Endothelial cell of umbilical vein (primary cell): ENCODE measurements around the gene ATP6V1B1. TPM values are rescaled to one million over a fixed set of nuclear protein-coding genes. Genes with fewer than 3 reads are reported as not detected.
"Not testable (repeated sequence)": the region's sequence is repeated elsewhere in the genome, so short reads cannot be mapped to it uniquely, and the experiment has no call there.

Experiments
- BruUV-seq: library from RNA; stranded (reverse); fragments of 400-500 nt; replicated peaks from 2 replicates; lab custom pipeline; 2021; lab: Mats Ljungman, UMichigan
- CTCF ChIA-PET: fragments of 300-600, 350-600 bp; sonication (Branson Sonifier 250); formaldehyde crosslinking; loops from one replicate; lab custom pipeline; 2021; ENCODE audit warnings: antibody characterized with exemption, inconsistent platforms; lab: Charles Lee
- POLR2A ChIA-PET: fragments of 300-600, 350-600 bp; sonication (Branson Sonifier 250); formaldehyde crosslinking; loops from one replicate; lab custom pipeline; 2021; ENCODE audit warnings: antibody characterized with exemption, inconsistent platforms; lab: Charles Lee
- DNase-seq: peaks from one replicate; pipeline ENCODE4 v3.0.0-alpha.2; 2011; ENCODE audit warnings: low read depth, low spot score
- FAIRE-seq: peaks from 2 replicates; lab custom pipeline; 2011; peaks lifted over from hg19 to GRCh38; lab: Jason Lieb, UNC
- H2AFZ ChIP-seq: 2 replicates; pipeline ENCODE4 v1.6.0; 2012; ENCODE audit warnings: low read depth, low read length, control low read depth, inconsistent platforms
- H3K27ac ChIP-seq: 2 replicates; pipeline ENCODE4 v1.5.1; 2011; ENCODE audit warnings: low read depth, mild to moderate bottlenecking, control low read depth, low read length, moderate library complexity; ENCODE audit not compliant: insufficient read depth
- H3K27me3 ChIP-seq, 2 experiments: 2 replicates each; pipeline versions ENCODE4 v1.6.0 to v1.6.1; 2011; ENCODE audit warnings: low read length in 2 of 2, mixed read lengths in 1 of 2; ENCODE audit not compliant: control insufficient read depth in 2 of 2, insufficient read depth in 2 of 2
- H3K36me3 ChIP-seq, 2 experiments: 2 replicates in 1 of 2; 3 replicates in 1 of 2; pipeline ENCODE4 v1.5.1; 2011; ENCODE audit warnings: low read length in 2 of 2, mild to moderate bottlenecking in 1 of 2, moderate library complexity in 1 of 2; ENCODE audit not compliant: control insufficient read depth in 2 of 2, insufficient read depth in 2 of 2; ENCODE audit errors: extremely low read depth in 1 of 2
- H3K4me1 ChIP-seq: 3 replicates; pipeline ENCODE4 v1.5.1; 2011; ENCODE audit warnings: mild to moderate bottlenecking, low read length; ENCODE audit not compliant: control insufficient read depth, insufficient read depth; ENCODE audit errors: extremely low read depth
- H3K4me2 ChIP-seq: 2 replicates; pipeline ENCODE4 v1.6.1; 2011; ENCODE audit warnings: low read length, control low read depth, mixed read lengths; ENCODE audit not compliant: insufficient read depth
- H3K4me3 ChIP-seq, 3 experiments: fragments of 200-600 bp in 1 of 3; sonication (generic), shearing (Covaris generic) in 1 of 3; replicated peaks in 1 of 3; 2 replicates each; pipeline ENCODE4 v1.5.1; 2011 to 2016; ENCODE audit warnings: control low read depth in 3 of 3, low read length in 3 of 3, mild to moderate bottlenecking in 2 of 3, inconsistent platforms in 1 of 3, low read depth in 1 of 3, moderate library complexity in 1 of 3; ENCODE audit not compliant: insufficient read depth in 1 of 3
- H3K79me2 ChIP-seq: 2 replicates; pipeline ENCODE4 v1.6.0; 2012; ENCODE audit warnings: low read length, inconsistent platforms; ENCODE audit not compliant: control insufficient read depth, insufficient read depth
- H3K9ac ChIP-seq: replicated peaks from 2 replicates; pipeline ENCODE3; 2011; ENCODE audit warnings: low read length, control low read depth; ENCODE audit not compliant: insufficient read depth; ENCODE audit errors: extremely low read depth
- H3K9me1 ChIP-seq: replicated peaks from 3 replicates; pipeline ENCODE4 v1.6.0; 2011; ENCODE audit warnings: mild to moderate bottlenecking, low read length; ENCODE audit not compliant: control insufficient read depth, insufficient read depth; ENCODE audit errors: extremely low read depth
- H3K9me3 ChIP-seq: replicated peaks from 2 replicates; pipeline ENCODE4 v1.5.1; 2012; ENCODE audit warnings: low read length, inconsistent platforms; ENCODE audit not compliant: control insufficient read depth, insufficient read depth
- H4K20me1 ChIP-seq: replicated peaks from 2 replicates; pipeline ENCODE3; 2011; ENCODE audit warnings: mild to moderate bottlenecking, low read length; ENCODE audit not compliant: control insufficient read depth, insufficient read depth; ENCODE audit errors: extremely low read depth
- EZH2 ChIP-seq: IDR thresholded peaks from 2 replicates; pipeline ENCODE4 v1.6.1; 2012; ENCODE audit warnings: borderline replicate concordance, low read depth, mild to moderate bottlenecking, moderate library complexity, low read length, inconsistent platforms; ENCODE audit not compliant: severe bottlenecking
- FOS ChIP-seq: IDR thresholded peaks from 2 replicates; pipeline ENCODE4 v1.6.1; 2011; ENCODE audit warnings: mild to moderate bottlenecking, low read length, moderate library complexity, borderline replicate concordance; ENCODE audit not compliant: insufficient read depth
- GATA2 ChIP-seq: IDR thresholded peaks from 2 replicates; pipeline ENCODE4 v1.7.0; 2011; ENCODE audit warnings: low read depth, mild to moderate bottlenecking, moderate library complexity, mixed read lengths, low read length; ENCODE audit not compliant: insufficient read length, insufficient read depth
- MYC ChIP-seq: IDR thresholded peaks from one replicate; pipeline ENCODE4 v1.6.1; 2011; ENCODE audit warnings: mild to moderate bottlenecking, low read depth, low read length
- POLR2A ChIP-seq: IDR thresholded peaks from 2 replicates; pipeline ENCODE4 v1.6.1; 2012; ENCODE audit warnings: low read depth, mild to moderate bottlenecking, control low read depth, low read length
- POLR2AphosphoS5 ChIP-seq: IDR thresholded peaks from 2 replicates; pipeline ENCODE4 v1.6.1; 2012; ENCODE audit warnings: low read depth, mild to moderate bottlenecking, control low read depth, low read length, moderate library complexity; ENCODE audit not compliant: insufficient read depth
- dilution Hi-C: fragments of 300-500 bp; cut with MboI; formaldehyde crosslinking; loops from one replicate; pipeline ENCODE4 v1.15.0; 2019; ENCODE audit warnings: low sequenced_read_pairs; ENCODE audit not compliant: extremely low pct_ligation_motif_present
- intact Hi-C: fragments of 100-400 bp; cut with micrococcal nuclease; formaldehyde crosslinking; loops from one replicate; pipeline ENCODE4 v1.10.0; 2022
- polyA plus RNA-seq, 4 experiments: library from polyadenylated mRNA; depleted of rRNA in 3 of 4; stranded (reverse) in 3 of 4; unstranded in 1 of 4; fragments of >200 nt; gene quantifications; 2 replicates each; pipeline versions ENCODE4 v1.2.1 to v1.2.3, GENCODE V29; 2011 to 2012; ENCODE audit warnings: missing spikeins in 1 of 4
- total RNA-seq: library from RNA; stranded (reverse); gene quantifications from 2 replicates; pipeline ENCODE4 v1.2.3, GENCODE V29; 2021
- TF ChIP-seq, protein P1 (sequence below), 2 donors: IDR thresholded peaks; 1 replicate in 1 of 2; 2 replicates in 1 of 2; pipeline ENCODE4 v1.5.1; 2011; ENCODE audit warnings: low read length in 2 of 2, mild to moderate bottlenecking in 2 of 2, moderate library complexity in 2 of 2, control low read depth in 1 of 2, inconsistent platforms in 1 of 2, low read depth in 1 of 2; ENCODE audit not compliant: insufficient read depth in 1 of 2; ENCODE audit errors: extremely low read depth in 1 of 2
- TF ChIP-seq, protein P2 (sequence below): IDR thresholded peaks from 2 replicates; pipeline ENCODE4 v1.6.1; 2011; ENCODE audit not compliant: insufficient read depth, insufficient read length

Gene ATP6V1B1
- total and polyA plus RNA-seq, 2 donors (not counting 3 experiments of a cell fraction or from before 2014, with no cell fraction given) = 0.77 TPM; not detected in 1

DNA sequence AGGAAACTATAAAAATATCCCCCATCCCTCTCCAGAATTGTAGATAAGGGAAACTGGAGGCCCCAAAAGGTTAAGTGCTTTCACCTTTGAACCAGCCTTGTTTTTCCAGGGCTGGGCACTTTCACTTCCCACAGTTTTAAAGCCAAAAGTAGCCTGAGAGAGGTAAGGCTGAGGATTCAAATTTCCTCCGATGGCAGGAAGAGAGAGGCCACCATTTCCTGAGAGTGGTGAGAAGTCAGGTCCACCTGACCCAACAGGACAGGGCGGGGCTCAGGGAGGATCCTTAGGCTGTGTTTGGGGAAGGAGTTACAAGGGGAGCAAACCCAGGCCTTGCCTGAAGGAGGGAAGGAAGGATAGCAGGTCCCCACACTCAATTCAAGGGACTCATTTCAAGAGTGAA, 63.7 kb downstream of the ATP6V1B1 start:
- no peak for FAIRE-seq

DNA sequence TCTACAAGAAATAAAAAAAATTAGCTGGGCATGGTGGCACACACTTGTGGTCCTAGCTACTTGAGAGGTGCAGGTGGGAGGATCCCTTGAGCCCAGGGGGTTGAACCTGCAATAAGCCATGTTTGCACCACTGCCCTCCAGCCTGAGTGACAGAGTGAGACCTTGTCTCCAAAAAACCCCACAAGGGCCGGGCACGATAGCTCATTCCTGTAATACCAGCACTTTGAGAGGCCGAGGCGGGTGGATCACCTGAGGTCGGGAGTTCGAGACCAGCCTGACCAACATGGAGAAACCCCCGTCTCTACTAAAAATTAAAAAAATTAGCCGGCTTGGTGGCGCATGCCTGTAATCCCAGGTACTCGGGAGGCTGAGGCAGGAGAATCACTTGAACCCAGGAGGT, 64.2 kb downstream of the ATP6V1B1 start:
- H3K27me3 ChIP-seq, H3K4me2 ChIP-seq, POLR2A ChIA-PET, H3K36me3 ChIP-seq, DNase-seq, H3K27ac ChIP-seq, H3K9me3 ChIP-seq, dilution Hi-C loops, H3K9ac ChIP-seq, H3K9me1 ChIP-seq, H2AFZ ChIP-seq, H4K20me1 ChIP-seq, intact Hi-C loops, FAIRE-seq, H3K4me1 ChIP-seq, H3K79me2 ChIP-seq, BruUV-seq, H3K4me3 ChIP-seq: not testable (repeated sequence)
- CTCF ChIA-PET = interaction anchor here (1.6 to 3.3 kb wide), 3 partner anchors 15 to 69 kb away, joined by 9 to 43 read pairs (median 9); partner anchors contain the start of gene NAGK

More for the DNA sequence above, 63.7 kb downstream of the ATP6V1B1 start:
- Histone ChIP-seq H3K4me3 (no peak overlapping the region), H2AFZ (no peak overlapping the region), H3K36me3 (no peaks in the 10 kb centered on the region), H3K27ac (no peak overlapping the region), H3K9ac (no peak overlapping the region), H3K9me1 (no peaks in the 10 kb centered on the region), H3K4me2 (no peak overlapping the region), H3K9me3 (no peaks in the 10 kb centered on the region), H3K79me2 (peaks cover 2% of the 10 kb centered on the region), H3K27me3 (peaks cover 4 to 5% of the 10 kb centered on the region in 2 experiments), H3K4me1 (peaks cover 6% of the 10 kb centered on the region), H4K20me1 (no peaks in the 10 kb centered on the region)
- DNase-seq = no peak
- intact Hi-C loops (no loop called here), dilution Hi-C loops (no loop called here)
- BruUV-seq = no TSS peak
- TF ChIP-seq POLR2A = no peak
- no peak for TF ChIP-seq POLR2AphosphoS5
- TF ChIP-seq, protein P1, sequence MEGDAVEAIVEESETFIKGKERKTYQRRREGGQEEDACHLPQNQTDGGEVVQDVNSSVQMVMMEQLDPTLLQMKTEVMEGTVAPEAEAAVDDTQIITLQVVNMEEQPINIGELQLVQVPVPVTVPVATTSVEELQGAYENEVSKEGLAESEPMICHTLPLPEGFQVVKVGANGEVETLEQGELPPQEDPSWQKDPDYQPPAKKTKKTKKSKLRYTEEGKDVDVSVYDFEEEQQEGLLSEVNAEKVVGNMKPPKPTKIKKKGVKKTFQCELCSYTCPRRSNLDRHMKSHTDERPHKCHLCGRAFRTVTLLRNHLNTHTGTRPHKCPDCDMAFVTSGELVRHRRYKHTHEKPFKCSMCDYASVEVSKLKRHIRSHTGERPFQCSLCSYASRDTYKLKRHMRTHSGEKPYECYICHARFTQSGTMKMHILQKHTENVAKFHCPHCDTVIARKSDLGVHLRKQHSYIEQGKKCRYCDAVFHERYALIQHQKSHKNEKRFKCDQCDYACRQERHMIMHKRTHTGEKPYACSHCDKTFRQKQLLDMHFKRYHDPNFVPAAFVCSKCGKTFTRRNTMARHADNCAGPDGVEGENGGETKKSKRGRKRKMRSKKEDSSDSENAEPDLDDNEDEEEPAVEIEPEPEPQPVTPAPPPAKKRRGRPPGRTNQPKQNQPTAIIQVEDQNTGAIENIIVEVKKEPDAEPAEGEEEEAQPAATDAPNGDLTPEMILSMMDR (IDR thresholded peaks at IDR 0.05; ENCODE audit: extremely low read depth in 1 of 2, insufficient read depth in 1 of 2, low read depth in 1 of 2, low read length in 2 of 2) = no peak
- no peak for TF ChIP-seq EZH2
- TF ChIP-seq, protein P2, sequence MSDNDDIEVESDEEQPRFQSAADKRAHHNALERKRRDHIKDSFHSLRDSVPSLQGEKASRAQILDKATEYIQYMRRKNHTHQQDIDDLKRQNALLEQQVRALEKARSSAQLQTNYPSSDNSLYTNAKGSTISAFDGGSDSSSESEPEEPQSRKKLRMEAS = no peak
- TF ChIP-seq GATA2 = no peak
- no peak for TF ChIP-seq FOS
- no peak for TF ChIP-seq MYC
- CTCF ChIA-PET = interaction anchor here (1.2 to 3.3 kb wide), 2 partner anchors 14 to 15 kb away, joined by 4 to 43 read pairs; no protein-coding TSS in a partner anchor
- POLR2A ChIA-PET = no interaction called here
